ENCODE data around the gene B4GALT6. TPM values are rescaled to one million over a fixed set of nuclear protein-coding genes. Genes with fewer than 3 reads are reported as not detected.

Gene B4GALT6
- total RNA-seq, 1 donor, result 6.3 TPM

- no peak overlapping the region for H3K4me3 ChIP-seq (ENCODE audit: low read depth, low read length)
- no peak for DNase-seq (ENCODE audit: low read depth)
- no peak for TF ChIP-seq CTCF (IDR thresholded peaks at IDR 0.05; ENCODE audit: insufficient read depth, low read length)
Measured at GRCh38 chr18:31695989-31696388, 11.6 kb upstream of the B4GALT6 start.

GRCh38 chr18:31694297-31694696 lies 9.9 kb upstream of the B4GALT6 start:
- DNase-seq (ENCODE audit: low read depth), result no peak
- no peak overlapping the region for H3K4me3 ChIP-seq (ENCODE audit: low read depth, low read length)
- no peak for TF ChIP-seq CTCF (IDR thresholded peaks at IDR 0.05; ENCODE audit: insufficient read depth, low read length)

GRCh38 chr18:31688606-31689005 lies 4.2 kb upstream of the B4GALT6 start:
- no peak overlapping the region for H3K4me3 ChIP-seq (ENCODE audit: low read depth, low read length)
- DNase-seq (ENCODE audit: low read depth), result no peak
- no peak for TF ChIP-seq CTCF (IDR thresholded peaks at IDR 0.05; ENCODE audit: insufficient read depth, low read length)

- no peak overlapping the region for H3K4me3 ChIP-seq (ENCODE audit: low read depth, low read length)
- DNase-seq (ENCODE audit: low read depth), result no peak
- peak; percentile 29 for TF ChIP-seq CTCF (IDR thresholded peaks at IDR 0.05; ENCODE audit: insufficient read depth, low read length)
Measured at GRCh38 chr18:31686986-31687928, 2.9 kb upstream of the B4GALT6 start.

GRCh38 chr18:31686572-31686971 lies 2.2 kb upstream of the B4GALT6 start:
- no peak for DNase-seq (ENCODE audit: low read depth)
- TF ChIP-seq CTCF (IDR thresholded peaks at IDR 0.05; ENCODE audit: insufficient read depth, low read length), result no peak
- no peak overlapping the region for H3K4me3 ChIP-seq (ENCODE audit: low read depth, low read length)

GRCh38 chr18:31685097-31686082 lies 1.0 kb upstream of the B4GALT6 start:
- TF ChIP-seq CTCF (IDR thresholded peaks at IDR 0.05; ENCODE audit: insufficient read depth, low read length), result no peak
- peak overlapping the region; percentile 72 for H3K4me3 ChIP-seq (ENCODE audit: low read depth, low read length)
- peak; percentile 70 for DNase-seq (ENCODE audit: low read depth)
